ENCODE data around the gene RGN.
"Not testable (repeated sequence)": the region's sequence is repeated elsewhere in the genome, so short reads cannot be mapped to it uniquely, and the experiment has no call there.

Gene RGN

DNA sequence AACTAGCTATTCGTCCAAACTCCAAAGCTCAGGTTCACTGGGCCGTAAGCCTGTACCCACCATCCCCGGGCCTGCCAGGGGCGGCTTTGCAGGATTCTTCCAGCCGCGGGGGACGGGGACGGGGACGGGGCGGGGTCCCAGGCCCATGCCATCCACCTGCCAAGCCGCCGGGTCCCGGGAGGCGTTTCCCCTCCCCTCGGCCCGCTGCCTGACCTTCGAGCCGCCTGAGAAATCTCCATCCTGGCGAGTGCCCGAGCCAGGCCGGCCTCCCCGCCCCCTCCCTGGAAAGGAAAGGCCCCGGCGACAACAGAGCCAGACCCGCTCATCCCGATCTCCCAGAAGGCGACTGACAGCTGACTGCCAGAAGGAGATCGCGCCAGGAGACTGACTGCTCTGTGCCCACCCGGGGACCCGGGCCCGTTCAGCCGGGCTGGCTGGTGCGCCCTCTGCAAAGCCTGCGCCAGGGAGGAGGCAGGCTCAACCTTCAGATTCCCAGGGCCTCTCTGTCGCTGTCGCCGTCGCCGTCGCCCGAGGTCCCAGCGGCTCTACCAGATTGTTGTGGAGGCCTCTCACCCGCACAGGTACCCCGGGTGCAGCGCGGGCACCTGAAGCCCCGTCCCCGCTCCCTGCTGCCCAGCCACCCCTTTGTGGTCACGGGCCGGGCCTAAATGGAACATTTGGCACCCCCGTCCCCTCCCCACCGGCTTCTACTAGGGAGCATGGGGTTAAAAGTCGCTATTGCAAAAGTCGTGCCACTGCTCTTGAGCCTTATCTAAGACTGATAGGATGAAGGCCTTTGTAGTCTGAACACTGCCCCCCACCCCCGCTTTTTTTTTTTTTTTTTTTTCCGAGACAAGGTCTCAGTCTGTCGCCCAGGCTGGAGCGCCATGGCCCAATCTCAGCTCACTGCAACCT is at the start of gene RGN:
TSS of gene RGN (plus strand) at position 315 of the 915 bp plus-strand sequence. CDS start 2,702 bp downstream, outside the sequence.
- DNase-seq = no peak

DNA sequence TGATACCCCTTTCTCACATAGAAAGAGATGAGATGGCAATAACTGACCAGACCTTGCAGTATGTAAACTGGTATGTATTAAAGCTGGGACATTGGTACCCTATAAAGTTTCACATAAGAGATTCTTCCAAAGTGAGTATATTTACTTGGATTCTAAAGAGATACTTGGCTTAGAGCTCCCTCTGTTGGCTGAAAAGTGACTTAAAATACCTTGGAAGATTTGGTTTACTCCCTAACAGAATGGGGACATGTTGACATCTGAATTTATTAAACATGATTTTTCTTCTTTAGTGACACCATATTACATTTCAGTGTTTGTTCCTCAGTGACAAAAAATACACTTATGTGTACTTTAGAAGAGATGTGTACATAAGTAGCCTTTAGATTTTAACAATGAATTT is 47.9 kb upstream of the RGN start:
- peak; percentile 56 for DNase-seq

DNA sequence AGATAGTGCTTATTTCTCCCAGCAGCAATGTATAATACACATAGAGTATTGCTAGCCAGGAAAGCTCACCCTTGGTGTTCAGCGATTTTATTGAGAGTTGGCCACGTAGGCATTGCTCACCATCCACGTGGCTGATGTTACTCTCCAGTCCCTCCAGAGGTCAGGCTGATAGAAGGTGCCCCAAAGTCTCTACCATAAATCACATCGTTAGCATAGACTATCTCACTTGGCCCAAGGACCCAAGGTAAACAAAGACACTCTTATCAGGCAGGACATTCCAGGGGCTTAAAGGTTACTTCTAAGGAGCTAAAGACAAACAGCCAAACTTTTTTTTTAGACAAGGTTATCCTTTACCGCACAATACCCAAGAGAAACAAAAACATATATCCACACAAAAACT is 30.3 kb upstream of the RGN start:
- DNase-seq = no peak

DNA sequence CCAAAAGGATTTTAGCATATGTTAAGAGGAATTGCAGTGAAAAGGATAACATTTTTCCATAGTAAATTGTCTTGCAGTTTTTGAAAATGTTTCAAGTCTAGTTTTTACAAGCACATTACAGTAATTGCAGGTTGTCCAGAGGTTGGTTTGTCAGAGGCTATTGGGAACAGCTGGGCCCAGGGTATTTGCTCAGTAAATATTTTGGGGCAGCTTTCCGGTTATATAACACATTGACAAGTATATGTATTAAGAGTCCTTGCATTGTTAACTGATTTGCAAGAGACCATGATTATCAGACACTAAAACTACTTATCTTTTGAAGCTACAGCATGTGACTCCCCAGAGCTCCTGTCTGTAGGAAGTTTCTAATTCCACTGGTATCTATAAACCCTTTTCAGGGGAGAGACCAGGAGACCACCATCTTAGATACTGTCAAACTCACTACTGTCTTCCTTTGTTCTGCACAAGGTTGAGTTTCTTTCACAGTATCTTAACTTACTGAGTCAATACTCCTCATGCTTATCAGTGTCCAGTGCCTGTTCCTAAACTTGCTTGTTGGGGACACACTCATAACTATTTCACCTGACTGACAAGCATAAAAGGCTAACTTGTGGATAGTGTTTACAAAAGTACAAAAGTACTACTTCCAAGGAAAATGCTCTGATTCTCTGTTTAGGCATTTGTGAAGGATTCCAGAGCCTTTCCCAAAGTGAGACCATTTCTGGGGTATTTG is 18.9 kb upstream of the RGN start:
- no peak for DNase-seq

DNA sequence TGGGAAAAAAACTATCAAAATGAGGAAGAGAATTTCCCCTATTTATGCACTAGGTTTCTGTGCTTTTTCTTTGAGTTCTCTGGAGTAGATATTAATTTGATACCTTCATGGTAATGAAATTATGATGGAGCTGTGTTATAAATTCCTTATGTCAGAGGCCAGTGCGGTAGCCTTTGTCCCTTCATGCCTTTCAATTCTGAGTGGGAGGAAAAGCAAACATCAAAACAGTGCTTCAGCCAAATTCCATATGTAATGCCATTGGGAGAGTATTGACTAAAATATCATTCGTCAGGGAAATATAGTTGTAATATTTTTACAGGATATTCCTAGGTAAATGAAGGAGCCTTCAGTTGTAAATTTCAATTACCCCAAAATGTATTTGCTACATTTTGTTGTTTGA is 17.5 kb upstream of the RGN start:
- no peak for DNase-seq

DNA sequence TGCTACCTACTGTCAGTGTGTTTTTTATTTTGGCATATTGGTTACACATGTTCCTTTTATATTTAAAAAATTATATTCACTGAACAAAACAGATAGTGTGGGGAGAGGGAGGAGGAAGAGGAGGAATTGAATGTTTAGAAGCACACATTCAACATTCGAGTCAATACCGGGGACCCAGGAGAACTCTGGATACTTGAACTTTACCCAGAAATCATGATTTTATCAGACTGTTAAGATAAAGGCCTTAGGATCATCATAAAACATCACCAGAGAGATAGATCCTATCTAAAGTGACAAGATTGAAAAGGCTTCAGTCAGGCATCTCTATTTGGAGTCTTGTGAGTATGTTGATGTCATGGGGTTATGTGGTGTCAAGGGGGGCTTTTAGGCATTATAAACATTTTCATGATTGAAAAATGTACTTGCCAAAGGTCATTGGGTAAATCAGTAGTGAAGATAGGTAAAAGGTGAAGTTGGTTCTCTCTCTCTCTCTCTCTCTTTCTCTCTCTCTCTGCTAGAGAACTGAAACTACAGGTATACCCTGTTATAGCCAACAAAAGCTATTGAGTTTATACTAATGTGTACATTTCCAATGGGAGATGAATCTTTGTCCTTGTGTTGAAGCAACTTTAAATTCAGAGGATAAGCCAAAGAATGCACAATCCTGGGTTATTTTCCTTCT is 16.9 kb upstream of the RGN start:
- no peak for DNase-seq

DNA sequence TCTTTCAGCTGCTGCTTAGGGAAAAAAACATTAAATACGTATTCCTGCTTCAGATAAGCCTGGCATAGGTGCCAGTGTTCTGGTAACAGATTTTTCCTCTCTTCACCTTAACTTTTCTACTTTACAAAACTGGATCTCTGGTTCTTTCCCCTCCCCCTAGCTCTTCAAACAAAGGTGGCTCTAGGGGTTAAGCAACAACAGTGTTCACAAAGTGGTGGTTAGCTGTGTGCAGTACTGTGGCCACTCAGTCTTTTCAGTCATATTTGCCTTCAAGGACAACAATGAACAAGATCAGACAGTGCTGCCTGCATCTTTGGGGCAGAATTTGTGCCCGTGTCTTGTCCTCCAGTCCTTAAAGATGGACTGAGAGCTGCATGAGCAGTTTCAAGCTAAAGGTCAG is 15.1 kb upstream of the RGN start:
- DNase-seq = no peak

DNA sequence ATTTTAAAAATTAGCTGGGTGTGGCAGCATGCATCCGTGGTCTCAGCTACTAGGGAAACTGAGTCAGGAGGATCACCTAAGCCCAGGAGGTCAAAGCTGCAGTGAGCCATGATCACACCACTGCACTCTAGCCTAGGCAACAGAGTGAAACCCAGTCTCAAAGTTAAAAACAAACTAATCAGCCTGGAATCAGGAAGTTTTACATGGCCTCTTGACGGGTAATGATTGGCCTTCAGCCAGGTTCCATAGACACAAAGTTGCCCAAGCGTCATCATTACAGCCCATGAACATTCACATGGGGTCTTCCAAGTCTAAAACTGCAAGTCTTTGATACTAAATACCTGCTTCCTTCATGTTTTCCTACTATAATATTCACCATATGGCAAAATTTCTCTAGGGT is 10.0 kb upstream of the RGN start:
- no peak for DNase-seq

DNA sequence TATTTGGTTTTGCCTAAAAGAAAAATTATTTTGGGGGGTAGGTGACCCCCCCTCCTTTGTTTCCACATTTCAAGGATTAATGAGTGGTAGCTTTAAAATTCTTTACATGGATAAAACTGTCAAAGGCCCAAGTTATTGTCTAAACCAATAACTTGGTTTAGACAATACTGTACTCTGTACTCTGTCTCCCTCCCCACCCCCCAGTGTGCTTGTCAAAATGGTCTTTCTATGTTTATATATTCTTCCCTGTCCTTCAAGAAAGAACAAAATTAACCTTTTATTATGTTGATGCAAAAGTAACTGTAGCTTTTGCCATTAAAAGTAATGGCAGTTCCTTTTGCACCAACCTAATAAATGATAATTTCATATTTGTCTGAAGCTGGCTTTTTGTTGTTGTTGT is 9.5 kb upstream of the RGN start:
- DNase-seq = no peak

DNA sequence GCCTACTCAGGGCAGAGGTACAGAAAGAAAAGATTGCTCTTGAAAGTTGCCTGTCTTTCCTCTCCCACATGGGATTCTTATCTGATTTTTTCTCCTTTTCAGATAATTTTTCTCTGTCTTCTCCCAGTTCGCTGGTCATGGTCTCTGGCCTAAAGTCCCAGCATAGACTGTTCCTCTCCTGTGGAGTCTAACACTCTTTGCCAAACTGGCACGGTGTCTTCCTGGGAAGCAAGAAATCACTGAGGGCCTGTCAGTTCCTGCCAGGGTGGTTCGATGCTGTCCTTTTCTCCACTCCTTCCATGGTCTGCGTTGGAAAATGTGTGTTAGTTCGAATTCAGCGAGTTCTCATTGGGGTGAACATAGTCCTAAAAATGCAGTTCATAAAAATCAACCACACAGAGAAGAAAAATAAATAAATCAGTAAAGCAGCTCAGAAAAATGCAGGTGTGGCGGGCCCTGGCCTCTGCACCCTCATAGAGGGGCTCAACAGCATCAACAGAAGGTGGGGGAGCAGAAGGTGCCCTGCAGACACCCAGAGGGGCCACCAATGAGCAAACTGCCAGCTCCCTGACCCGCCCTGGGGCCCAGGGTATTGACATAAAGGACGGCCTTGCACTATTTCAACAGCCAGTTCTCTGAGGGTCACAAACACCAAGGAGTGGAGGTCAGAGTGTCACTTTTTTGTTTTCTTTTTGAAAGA is 2.1 kb downstream of the RGN start:
- no peak for DNase-seq

DNA sequence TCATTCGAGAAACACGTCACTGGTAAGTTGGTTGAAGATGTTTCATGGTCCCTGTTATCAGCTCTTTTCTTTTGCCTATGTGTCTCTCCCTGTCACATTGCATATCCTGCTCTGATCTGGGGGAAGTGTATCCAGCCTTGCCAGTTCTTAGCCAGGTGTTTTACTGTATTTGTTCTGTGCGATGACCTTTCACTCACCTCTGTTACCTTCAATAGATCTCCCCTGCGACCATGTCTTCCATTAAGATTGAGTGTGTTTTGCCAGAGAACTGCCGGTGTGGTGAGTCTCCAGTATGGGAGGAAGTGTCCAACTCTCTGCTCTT is 2.6 kb downstream of the RGN start:
- DNase-seq = no peak

DNA sequence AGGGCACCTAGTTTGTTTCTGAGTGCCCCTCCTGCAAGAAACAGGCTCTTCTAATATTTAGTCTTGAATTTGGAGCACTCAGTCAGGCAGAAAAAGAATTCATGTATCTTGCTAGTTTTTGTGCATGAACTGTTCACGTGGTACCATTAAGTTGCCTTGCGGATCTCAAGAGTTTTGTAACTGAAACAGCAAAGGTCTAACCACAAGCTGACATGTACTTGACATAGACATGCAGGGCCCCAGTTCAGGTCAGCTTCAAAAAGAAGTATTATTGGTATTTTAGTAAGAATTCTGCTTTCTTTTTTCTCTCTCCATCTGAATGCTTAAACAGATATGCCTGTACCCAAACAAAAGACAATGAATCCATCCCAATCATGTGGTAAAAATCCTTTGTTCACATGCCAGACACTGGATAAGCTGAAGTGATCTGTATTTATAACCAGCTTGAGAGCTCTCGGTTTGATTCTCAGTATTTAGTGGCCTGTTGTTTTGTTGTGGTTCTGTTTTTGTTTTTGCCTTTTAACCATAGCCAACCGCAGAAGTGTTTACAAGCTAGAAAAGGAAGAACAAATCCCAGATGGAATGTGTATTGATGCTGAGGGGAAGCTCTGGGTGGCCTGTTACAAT is 13.0 kb downstream of the RGN start:
- DNase-seq = no peak

DNA sequence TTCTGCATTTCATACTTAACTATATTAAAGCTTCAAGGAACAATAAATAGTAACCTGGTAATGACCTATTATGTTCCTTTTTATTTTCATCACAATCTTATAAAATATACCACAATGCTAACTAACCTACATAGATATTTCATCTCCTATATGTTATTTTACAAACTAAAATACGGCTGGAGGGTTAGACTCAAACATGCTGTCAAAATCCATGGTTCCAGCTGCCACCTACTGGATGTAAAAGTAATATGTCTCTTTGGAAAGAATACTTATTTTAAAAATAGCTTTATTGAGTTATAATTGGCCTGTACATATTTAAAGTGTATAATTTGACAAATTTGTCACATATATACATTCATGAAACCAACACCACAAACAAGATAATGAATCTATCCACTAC is 15.0 kb downstream of the RGN start:
- DNase-seq = peak; percentile 15

DNA sequence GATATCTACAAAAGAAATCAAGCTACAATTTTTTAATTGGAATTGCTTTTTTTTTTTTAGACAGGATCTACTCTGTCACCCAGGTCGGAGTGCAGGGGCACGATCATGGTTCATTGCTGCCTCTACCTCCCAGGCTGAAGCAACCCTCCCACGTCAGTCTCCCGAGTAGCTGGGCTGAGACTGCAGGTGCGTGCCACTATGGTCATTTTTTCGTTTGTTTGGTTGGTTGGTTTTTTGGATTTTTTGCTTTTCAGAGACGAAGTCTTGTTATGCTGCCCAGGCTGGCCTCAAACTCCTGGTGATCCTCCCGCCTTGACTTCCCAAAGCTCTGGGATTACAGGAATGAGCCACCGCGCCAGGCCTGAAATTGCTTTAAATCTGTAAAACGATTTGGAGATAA is 15.6 kb downstream of the RGN start:
- DNase-seq = no peak

DNA sequence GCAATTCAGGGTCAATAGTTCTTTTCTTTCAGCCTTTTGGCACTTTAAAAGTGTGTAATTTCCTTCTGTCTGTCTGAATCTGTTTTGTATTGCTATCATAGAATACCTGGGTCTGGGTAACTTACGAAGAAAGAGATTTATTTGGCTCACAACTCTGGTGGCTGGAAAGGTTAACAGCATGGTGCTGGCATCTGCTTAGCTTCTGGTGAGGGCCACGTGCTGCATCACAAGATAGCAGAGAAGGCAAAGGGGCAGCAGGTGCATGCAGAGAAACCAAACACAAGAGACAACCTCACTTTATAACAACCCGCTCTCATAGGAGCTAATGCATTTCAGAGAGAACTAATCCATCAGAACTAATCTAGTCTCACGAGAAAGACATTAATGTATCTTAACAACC is 18.8 kb downstream of the RGN start:
- DNase-seq = no peak

DNA sequence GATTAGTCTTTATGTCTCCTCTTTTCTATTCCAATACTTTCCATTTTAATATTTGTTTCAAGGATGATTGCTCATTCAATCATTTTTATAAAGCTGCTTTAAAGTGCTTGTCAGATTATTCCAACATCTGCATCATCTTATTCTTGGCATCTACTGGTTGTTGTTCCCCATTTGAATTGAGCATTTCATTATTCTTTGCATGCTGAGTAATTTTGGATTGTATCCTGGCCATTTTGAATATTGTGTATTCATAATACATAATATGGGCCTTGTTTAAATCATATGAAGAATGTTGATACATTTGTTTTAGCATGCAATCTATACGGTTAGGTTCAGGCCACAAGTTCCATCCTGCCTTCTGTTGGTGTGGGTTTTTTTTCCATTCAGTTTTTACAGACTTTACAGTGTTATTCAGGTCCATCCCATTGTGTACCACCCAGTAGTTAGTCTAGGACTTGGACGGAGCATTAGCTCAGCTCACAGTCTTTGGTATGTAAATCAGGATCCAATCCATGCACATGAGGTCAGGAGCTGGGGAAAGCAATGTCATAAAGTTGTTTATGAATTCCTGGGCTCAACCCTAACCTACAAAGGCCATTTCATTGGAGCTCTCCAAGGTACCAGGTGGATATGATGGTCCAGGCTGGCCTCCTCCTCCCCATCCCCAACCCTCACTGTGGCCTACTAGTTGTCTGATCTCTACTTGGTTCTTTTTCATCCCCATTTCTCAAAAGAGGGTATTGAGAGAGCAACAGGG is 20.3 kb downstream of the RGN start:
- no peak for DNase-seq

DNA sequence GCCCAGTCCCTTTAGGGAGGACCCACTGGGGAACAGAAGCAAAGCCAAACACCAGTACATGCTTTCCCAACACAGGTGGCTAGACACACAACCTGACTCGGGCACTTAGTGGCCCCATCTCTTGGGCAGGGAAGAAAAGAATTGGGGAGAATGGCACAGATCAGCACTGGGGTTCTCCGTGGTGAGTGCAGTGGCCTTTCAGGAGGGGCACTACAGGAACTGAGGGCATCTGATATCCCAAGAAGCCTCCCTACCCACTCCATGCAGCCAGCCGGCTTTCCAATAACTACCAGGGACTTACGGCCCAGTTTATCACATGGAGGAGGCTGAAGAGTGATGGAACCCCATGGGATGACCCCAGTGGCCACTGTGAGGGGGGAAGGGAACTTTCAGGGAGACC is 23.0 kb downstream of the RGN start:
- DNase-seq = no peak

DNA sequence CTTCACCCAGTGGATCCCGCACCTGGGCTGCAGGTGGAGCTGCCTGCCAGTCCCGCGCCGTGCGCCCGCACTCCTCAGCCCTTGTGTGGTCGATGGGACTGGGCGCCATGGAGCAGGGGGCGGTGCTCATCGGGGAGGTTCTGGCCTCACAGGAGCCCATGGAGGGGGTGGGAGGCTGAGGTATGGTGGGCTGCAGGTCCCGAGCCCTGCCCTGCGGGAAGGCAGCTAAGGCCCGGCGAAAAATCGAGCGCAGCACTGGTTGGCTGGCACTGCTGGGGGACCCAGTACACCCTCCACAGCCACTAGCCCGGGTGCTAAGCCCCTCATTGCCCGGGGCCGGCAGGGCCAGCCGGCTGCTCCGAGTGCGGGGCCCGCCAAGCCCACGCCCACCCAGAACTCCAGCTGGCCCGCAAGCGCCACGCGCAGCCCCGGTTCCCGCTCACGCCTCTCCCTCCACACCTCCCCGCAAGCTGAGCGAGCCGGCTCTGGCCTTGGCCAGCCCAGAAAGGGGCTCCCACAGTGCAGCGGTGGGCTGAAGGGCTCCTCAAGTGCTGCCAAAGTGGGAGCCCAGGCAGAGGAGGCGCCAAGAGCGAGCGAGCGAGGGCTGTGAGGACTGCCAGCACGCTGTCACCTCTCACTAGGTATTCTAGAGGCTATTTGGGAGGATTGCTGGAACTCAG is 32.8 kb downstream of the RGN start:
- DNase-seq = not testable (repeated sequence)

DNA sequence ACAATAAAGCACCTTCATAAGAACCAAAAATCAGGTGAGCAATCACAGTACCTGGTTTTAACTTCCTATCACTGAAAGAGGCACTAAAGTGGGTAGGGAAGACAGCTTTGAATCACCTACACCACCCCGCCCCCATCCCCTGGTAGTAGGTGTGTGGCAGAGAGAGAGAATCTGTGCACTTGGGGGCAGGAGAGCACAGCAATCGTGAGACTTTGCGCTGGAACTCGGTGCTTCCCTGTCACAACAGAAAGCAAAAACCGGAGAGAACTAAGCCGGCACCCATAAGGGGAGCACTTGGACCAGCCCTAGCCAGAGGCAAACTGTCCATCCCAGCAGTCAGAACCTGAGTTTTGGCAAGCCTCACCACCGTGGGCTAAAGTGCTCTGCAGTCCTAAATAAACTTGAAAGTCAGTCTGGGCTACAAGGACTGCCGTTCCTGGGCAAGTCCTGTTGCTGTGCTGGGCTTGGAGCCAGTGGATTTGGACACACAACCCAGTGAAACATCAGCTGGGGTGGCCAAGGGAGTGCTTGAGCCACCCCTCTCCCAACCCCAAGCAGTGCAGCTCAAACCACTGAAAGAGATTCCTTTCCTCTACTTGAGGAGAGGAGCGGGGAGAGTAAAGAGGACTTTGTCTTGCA is 34.2 kb downstream of the RGN start:
- no peak for DNase-seq

DNA sequence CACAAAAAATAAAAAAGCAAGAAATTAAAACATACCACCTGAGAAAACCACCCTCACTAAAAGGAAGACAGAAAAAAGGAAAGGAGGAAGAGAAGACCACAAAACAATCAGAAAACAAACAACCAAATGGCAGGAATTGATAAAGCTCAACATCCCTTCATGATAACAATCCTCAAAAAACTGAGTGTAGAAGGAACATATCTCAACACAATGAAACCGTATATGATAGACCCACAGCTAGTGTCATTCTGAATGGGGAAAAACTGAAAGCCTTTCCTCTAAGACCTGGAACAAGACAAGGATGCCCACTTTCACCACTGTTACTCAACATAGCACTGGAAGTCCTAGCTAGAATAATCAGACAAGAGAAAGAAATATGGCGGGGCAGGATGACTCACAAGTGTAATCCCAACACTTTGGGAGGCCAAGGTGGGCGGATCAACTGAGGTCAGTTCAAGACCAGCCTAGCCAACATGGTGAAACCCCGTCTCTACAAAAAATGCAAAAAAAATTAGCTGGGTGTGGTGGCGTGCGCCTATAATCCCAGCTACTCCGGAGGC is 38.4 kb downstream of the RGN start:
- DNase-seq = not testable (repeated sequence)

DNA sequence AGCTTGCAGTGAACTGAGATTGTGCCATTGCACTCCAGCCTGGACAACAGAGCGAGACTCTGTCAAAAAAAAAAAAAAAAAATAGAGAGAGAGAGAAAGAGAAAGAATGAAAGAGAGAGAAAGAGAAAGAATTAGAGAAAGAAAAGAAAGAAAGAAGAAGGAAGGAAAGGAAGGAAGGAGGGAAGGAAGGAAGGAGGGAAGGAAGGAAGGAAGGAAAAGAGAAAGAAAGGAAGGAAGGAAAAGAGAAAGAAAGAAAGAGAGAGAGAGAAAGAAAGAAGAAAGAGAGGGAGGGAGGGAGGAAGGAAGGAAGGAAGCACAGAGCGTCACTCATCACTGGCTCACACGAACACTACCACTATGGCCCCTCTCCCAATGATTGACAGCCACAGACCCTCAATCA is 46.2 kb downstream of the RGN start:
- DNase-seq = not testable (repeated sequence)
